ENCODE data around the gene TRPV4. TPM values are rescaled to one million over a fixed set of nuclear protein-coding genes. Genes with fewer than 3 reads are reported as not detected.

Gene TRPV4
- total and polyA plus RNA-seq, 2 experiments from 2014 or later, result 0.66 to 1.1 TPM

DNA sequence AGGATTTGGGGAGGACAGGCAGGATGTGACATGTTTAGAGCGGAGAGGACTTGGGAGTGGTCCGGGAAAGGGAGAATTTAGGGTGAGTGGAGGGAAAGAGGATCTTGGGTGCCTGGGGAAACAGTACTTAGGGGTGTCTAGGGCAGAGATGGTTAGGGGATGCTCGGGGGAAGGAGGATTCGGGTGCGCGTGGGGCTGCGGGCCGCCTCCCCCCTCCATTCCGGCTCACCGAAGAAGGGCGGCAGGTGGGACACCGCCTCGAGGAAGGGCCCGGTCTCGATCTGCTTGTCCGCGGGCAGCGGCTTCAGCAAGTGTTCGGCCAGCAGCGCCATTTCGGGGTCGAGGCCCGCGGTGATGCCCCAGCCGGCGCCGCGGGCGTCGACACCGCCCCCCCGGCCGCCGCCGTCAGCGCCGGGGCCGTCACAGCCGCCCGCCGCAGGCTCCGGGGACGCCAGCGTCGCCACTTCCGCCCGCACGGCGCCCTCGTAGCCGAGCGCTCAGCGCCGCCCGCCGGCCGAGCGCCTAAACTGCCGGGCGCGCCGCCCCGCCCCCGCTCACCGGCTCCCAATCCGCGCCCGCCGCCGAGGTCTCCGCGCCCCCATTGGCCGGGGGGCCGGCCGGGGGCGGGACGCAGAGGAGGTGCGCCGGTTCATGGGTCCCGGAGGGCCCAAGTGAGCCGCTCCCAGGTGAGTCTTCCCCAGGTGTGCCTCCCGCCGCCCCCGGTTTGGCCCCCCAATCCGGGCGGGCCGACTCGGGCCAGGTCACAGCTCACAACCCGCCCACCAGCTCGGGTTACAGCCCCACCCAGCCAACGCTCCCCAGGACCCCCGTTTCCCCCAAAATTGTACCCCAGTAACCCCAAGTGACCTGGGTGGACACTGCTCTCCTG lies 47.1 kb upstream of the TRPV4 start, which contains the start of gene GLTP (continued):
- TF ChIP-seq, protein P1, sequence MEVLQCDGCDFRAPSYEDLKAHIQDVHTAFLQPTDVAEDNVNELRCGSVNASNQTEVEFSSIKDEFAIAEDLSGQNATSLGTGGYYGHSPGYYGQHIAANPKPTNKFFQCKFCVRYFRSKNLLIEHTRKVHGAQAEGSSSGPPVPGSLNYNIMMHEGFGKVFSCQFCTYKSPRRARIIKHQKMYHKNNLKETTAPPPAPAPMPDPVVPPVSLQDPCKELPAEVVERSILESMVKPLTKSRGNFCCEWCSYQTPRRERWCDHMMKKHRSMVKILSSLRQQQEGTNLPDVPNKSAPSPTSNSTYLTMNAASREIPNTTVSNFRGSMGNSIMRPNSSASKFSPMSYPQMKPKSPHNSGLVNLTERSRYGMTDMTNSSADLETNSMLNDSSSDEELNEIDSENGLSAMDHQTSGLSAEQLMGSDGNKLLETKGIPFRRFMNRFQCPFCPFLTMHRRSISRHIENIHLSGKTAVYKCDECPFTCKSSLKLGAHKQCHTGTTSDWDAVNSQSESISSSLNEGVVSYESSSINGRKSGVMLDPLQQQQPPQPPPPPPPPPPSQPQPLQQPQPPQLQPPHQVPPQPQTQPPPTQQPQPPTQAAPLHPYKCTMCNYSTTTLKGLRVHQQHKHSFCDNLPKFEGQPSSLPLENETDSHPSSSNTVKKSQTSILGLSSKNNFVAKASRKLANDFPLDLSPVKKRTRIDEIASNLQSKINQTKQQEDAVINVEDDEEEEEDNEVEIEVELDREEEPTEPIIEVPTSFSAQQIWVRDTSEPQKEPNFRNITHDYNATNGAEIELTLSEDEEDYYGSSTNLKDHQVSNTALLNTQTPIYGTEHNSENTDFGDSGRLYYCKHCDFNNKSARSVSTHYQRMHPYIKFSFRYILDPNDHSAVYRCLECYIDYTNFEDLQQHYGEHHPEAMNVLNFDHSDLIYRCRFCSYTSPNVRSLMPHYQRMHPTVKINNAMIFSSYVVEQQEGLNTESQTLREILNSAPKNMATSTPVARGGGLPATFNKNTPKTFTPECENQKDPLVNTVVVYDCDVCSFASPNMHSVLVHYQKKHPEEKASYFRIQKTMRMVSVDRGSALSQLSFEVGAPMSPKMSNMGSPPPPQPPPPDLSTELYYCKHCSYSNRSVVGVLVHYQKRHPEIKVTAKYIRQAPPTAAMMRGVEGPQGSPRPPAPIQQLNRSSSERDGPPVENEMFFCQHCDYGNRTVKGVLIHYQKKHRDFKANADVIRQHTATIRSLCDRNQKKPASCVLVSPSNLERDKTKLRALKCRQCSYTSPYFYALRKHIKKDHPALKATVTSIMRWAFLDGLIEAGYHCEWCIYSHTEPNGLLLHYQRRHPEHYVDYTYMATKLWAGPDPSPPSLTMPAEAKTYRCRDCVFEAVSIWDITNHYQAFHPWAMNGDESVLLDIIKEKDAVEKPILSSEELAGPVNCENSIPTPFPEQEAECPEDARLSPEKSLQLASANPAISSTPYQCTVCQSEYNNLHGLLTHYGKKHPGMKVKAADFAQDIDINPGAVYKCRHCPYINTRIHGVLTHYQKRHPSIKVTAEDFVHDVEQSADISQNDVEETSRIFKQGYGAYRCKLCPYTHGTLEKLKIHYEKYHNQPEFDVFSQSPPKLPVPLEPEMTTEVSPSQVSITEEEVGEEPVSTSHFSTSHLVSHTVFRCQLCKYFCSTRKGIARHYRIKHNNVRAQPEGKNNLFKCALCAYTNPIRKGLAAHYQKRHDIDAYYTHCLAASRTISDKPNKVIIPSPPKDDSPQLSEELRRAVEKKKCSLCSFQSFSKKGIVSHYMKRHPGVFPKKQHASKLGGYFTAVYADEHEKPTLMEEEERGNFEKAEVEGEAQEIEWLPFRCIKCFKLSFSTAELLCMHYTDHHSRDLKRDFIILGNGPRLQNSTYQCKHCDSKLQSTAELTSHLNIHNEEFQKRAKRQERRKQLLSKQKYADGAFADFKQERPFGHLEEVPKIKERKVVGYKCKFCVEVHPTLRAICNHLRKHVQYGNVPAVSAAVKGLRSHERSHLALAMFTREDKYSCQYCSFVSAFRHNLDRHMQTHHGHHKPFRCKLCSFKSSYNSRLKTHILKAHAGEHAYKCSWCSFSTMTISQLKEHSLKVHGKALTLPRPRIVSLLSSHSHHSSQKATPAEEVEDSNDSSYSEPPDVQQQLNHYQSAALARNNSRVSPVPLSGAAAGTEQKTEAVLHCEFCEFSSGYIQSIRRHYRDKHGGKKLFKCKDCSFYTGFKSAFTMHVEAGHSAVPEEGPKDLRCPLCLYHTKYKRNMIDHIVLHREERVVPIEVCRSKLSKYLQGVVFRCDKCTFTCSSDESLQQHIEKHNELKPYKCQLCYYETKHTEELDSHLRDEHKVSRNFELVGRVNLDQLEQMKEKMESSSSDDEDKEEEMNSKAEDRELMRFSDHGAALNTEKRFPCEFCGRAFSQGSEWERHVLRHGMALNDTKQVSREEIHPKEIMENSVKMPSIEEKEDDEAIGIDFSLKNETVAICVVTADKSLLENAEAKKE (CRISPR knock-in tag; IDR thresholded peaks at IDR 0.05), result no peak
- TF ChIP-seq CREB1 (CRISPR knock-in tag; IDR thresholded peaks at IDR 0.05; ENCODE audit: low read depth) (peak; percentile 22; the same call in 1 of the 2 replicates), ZNF331 (CRISPR knock-in tag; IDR thresholded peaks at IDR 0.05; ENCODE audit: low read depth) (no peak), REST (IDR thresholded peaks at IDR 0.05; ENCODE audit: unreplicated experiment) (no peak), POLR2AphosphoS5 (IDR thresholded peaks at IDR 0.05; ENCODE audit: low read depth) (0 out of 2 replicates have a peak, but pooled peaks have one; percentile 40)

All from GM23338 (cell line).